DOHH2 (cell line): Measurements from ENCODE around the gene KPNA1.
"Not testable (repeated sequence)": the region's sequence is repeated elsewhere in the genome, so short reads cannot be mapped to it uniquely, and the experiment has no call there.

Experiments
- H3F3A ChIP-seq: fragments of 200-600 bp; sonication (generic), shearing (Covaris generic); 2 replicates; pipeline ENCODE4 v1.6.0; 2016; ENCODE audit warnings: antibody characterized with exemption, mild to moderate bottlenecking; ENCODE audit not compliant: control insufficient read depth, insufficient read depth
- H3K27ac ChIP-seq: fragments of 200-600 bp; sonication (generic); 2 replicates; pipeline ENCODE4 v1.5.1; 2014; ENCODE audit warnings: low read depth, mild to moderate bottlenecking, low read length, moderate library complexity
- H3K27me3 ChIP-seq: fragments of 200-600 bp; sonication (generic); 2 replicates; pipeline ENCODE4 v1.6.1; 2014; ENCODE audit warnings: mild to moderate bottlenecking, low read length, mixed read lengths; ENCODE audit not compliant: control insufficient read depth
- H3K36me3 ChIP-seq: fragments of 200-600 bp; sonication (generic); 2 replicates; pipeline ENCODE4 v1.6.1; 2014; ENCODE audit warnings: mild to moderate bottlenecking, low read length, moderate library complexity, mixed read lengths; ENCODE audit not compliant: control insufficient read depth
- H3K4me1 ChIP-seq: fragments of 200-600 bp; sonication (generic); 2 replicates; pipeline ENCODE4 v1.6.1; 2014; ENCODE audit warnings: mild to moderate bottlenecking, low read length, mixed read lengths; ENCODE audit not compliant: control insufficient read depth
- H3K4me2 ChIP-seq: fragments of 200-600 bp; sonication (generic); 2 replicates; pipeline ENCODE4 v1.6.0; 2014; ENCODE audit warnings: mild to moderate bottlenecking, low read length, moderate library complexity
- H3K4me3 ChIP-seq: fragments of 200-600 bp; sonication (generic); 2 replicates; pipeline ENCODE4 v1.5.1; 2014; ENCODE audit warnings: mild to moderate bottlenecking, low read length, mixed read lengths
- H3K79me2 ChIP-seq: fragments of 200-600 bp; sonication (generic); 2 replicates; pipeline ENCODE4 v1.6.1; 2014; ENCODE audit warnings: mild to moderate bottlenecking, low read length, mixed read lengths; ENCODE audit not compliant: control insufficient read depth
- H3K9me2 ChIP-seq: fragments of 200-600 bp; sonication (generic); replicated peaks from 2 replicates; pipeline ENCODE4 v1.6.1; 2014; ENCODE audit warnings: mild to moderate bottlenecking, low read length, mixed read lengths; ENCODE audit not compliant: control insufficient read depth
- H3K9me3 ChIP-seq: fragments of 200-600 bp; sonication (generic); 2 replicates; pipeline ENCODE4 v1.6.1; 2014; ENCODE audit warnings: antibody characterized with exemption, low read length, mixed read lengths; ENCODE audit not compliant: control insufficient read depth, insufficient read depth
- H4K20me1 ChIP-seq: fragments of 200-600 bp; sonication (generic); 2 replicates; pipeline ENCODE4 v1.6.0; 2014; ENCODE audit warnings: low read depth, mild to moderate bottlenecking, antibody characterized with exemption, low read length, moderate library complexity; ENCODE audit not compliant: control insufficient read depth, insufficient read depth
- CTCF ChIP-seq: fragments of 200-600 bp; sonication (generic); IDR thresholded peaks from one replicate; pipeline ENCODE4 v1.5.1; 2014; ENCODE audit warnings: antibody characterized with exemption, mild to moderate bottlenecking, low read depth, low read length; ENCODE audit not compliant: poor library complexity, severe bottlenecking
- EZH2phosphoT487 ChIP-seq: fragments of 200-600 bp; sonication (generic); IDR thresholded peaks from 2 replicates; pipeline ENCODE4 v1.6.1; 2017; ENCODE audit warnings: borderline replicate concordance, mild to moderate bottlenecking, antibody characterized with exemption, low read length, moderate library complexity, mixed read lengths

KPNA1 gene

GRCh38 chr3:122513386-122514122 is 1.2 kb downstream of the KPNA1 start:
- Histone ChIP-seq H3K79me2 (peaks cover 61% of the 10 kb centered on the region), H3K27ac (peak overlapping the region; percentile 67), H3K4me3 (peak overlapping the region; percentile 76), H3K36me3 (peaks cover 26% of the 10 kb centered on the region), H3K9me2 (no peaks in the 10 kb centered on the region), H3K9me3 (no peaks in the 10 kb centered on the region), H3K27me3 (no peaks in the 10 kb centered on the region), H3K4me1 (peaks cover 27% of the 10 kb centered on the region), H3F3A (0 out of 2 replicates have a peak, but pooled peaks cover 3% of the 10 kb centered on the region), H4K20me1 (peaks cover 34% of the 10 kb centered on the region), H3K4me2 (peak overlapping the region; percentile 90)
- no peak for TF ChIP-seq EZH2phosphoT487

GRCh38 chr3:122512284-122512683 is 2.5 kb downstream of the KPNA1 start:
- Histone ChIP-seq H3K27ac (no peak overlapping the region), H3K9me2 (no peaks in the 10 kb centered on the region)

GRCh38 chr3:122510878-122511535 is 3.7 kb downstream of the KPNA1 start:
- H3F3A ChIP-seq, result 0 out of 2 replicates have a peak, but pooled peaks cover 3% of the 10 kb centered on the region
- H3K4me3 ChIP-seq, result no peak overlapping the region
- H3K4me2 ChIP-seq, result no peak overlapping the region
- H3K27ac ChIP-seq, result no peak overlapping the region
- no peaks in the 10 kb centered on the region for H3K9me3 ChIP-seq
- H3K27me3 ChIP-seq, result no peaks in the 10 kb centered on the region
- peaks cover 87% of the 10 kb centered on the region for H3K79me2 ChIP-seq
- H3K9me2 ChIP-seq, result no peaks in the 10 kb centered on the region
- H4K20me1 ChIP-seq, result peaks cover 38% of the 10 kb centered on the region
- H3K4me1 ChIP-seq, result peaks cover 27% of the 10 kb centered on the region
- H3K36me3 ChIP-seq, result peaks cover 26% of the 10 kb centered on the region
- TF ChIP-seq EZH2phosphoT487 (no peak), CTCF (no peak)

More at GRCh38 chr3:122512284-122512683, 2.5 kb downstream of the KPNA1 start:
- peaks cover 27% of the 10 kb centered on the region for H3K4me1 ChIP-seq
- H3K9me3 ChIP-seq, result no peaks in the 10 kb centered on the region
- H3K4me3 ChIP-seq, result no peak overlapping the region
- TF ChIP-seq EZH2phosphoT487, result no peak
- TF ChIP-seq CTCF, result no peak
- H3K36me3 ChIP-seq, result peaks cover 26% of the 10 kb centered on the region
- H3K79me2 ChIP-seq, result peaks cover 74% of the 10 kb centered on the region
- peaks cover 38% of the 10 kb centered on the region for H4K20me1 ChIP-seq
- no peaks in the 10 kb centered on the region for H3K27me3 ChIP-seq
- no peak overlapping the region for H3K4me2 ChIP-seq
- H3F3A ChIP-seq, result 0 out of 2 replicates have a peak, but pooled peaks cover 3% of the 10 kb centered on the region

GRCh38 chr3:122508944-122509343 is 5.8 kb downstream of the KPNA1 start:
- not testable (repeated sequence) for H3K27ac ChIP-seq, H3K9me2 ChIP-seq, H3K27me3 ChIP-seq, H3K4me3 ChIP-seq, H3F3A ChIP-seq, H3K9me3 ChIP-seq, H3K4me2 ChIP-seq
- Histone ChIP-seq H4K20me1 (peaks cover 47% of the 10 kb centered on the region), H3K79me2 (peaks cover 100% of the 10 kb centered on the region), H3K4me1 (peaks cover 22% of the 10 kb centered on the region), H3K36me3 (peaks cover 26% of the 10 kb centered on the region)
